Hepatocyte (in vitro differentiated cells): ENCODE results near the gene CBFA2T3.

ENCODE experiments used
- EZH2 ChIP-seq: fragments of 200-600 bp; sonication (generic); IDR thresholded peaks from 2 replicates; pipeline ENCODE4 v1.6.1; 2016; ENCODE audit warnings: antibody characterized with exemption, mild to moderate bottlenecking, borderline replicate concordance
- EZH2phosphoT487 ChIP-seq: fragments of 200-600 bp; sonication (generic); IDR thresholded peaks from one replicate; pipeline ENCODE4 v1.6.1; 2018; ENCODE audit warnings: antibody characterized with exemption, mild to moderate bottlenecking, low read depth, moderate library complexity; ENCODE audit not compliant: unreplicated experiment, severe bottlenecking

- no peak for TF ChIP-seq EZH2phosphoT487
- no peak for TF ChIP-seq EZH2
These were observed 113.6 kb downstream of the CBFA2T3 start for GRCh38 chr16:88863426-88863825.
